OCI-LY7 (cell line): Measurements from ENCODE around the gene GALNTL6. TPM values are rescaled to one million over a fixed set of nuclear protein-coding genes. Genes with fewer than 3 reads are reported as not detected.
"Not testable (repeated sequence)": the region's sequence is repeated elsewhere in the genome, so short reads cannot be mapped to it uniquely, and the experiment has no call there.

Experiments
- BruUV-seq: library from RNA; stranded (reverse); fragments of 400-500 nt; replicated peaks from 2 replicates; lab custom pipeline; 2021; lab: Mats Ljungman, UMichigan
- CTCF ChIA-PET: fragments of 300-600 bp; sonication (Branson Sonifier 250); formaldehyde crosslinking; loops from one replicate; lab custom pipeline; 2022; ENCODE audit warnings: antibody characterized with exemption; ENCODE audit not compliant: unreplicated experiment; lab: Charles Lee
- POLR2A ChIA-PET: fragments of 300-600 bp; sonication (Branson Sonifier 250); formaldehyde crosslinking; loops from one replicate; lab custom pipeline; 2022; ENCODE audit warnings: antibody characterized with exemption; lab: Charles Lee
- DNase-seq: peaks from one replicate; pipeline ENCODE4 v3.0.0-alpha.2; 2015; ENCODE audit warnings: low spot score
- H2AFZ ChIP-seq: fragments of 200-600 bp; sonication (generic), shearing (Covaris generic); 2 replicates; pipeline ENCODE4 v1.6.1; 2014; ENCODE audit warnings: mild to moderate bottlenecking, antibody characterized with exemption, low read length, moderate library complexity
- H3K27ac ChIP-seq: fragments of 200-600 bp; sonication (generic); 2 replicates; pipeline ENCODE4 v1.5.1; 2014; ENCODE audit warnings: mixed run types, low read depth, mild to moderate bottlenecking, moderate library complexity, low read length, inconsistent platforms; ENCODE audit not compliant: poor library complexity, severe bottlenecking
- H3K36me3 ChIP-seq: fragments of 200-600 bp; sonication (generic); 2 replicates; pipeline ENCODE4 v1.6.1; 2014; ENCODE audit warnings: mild to moderate bottlenecking, antibody characterized with exemption, low read length, moderate library complexity, mixed read lengths; ENCODE audit not compliant: insufficient read depth
- H3K4me1 ChIP-seq: fragments of 200-600 bp; sonication (generic); 2 replicates; pipeline ENCODE4 v1.5.1; 2014; ENCODE audit warnings: mild to moderate bottlenecking, low read length; ENCODE audit not compliant: insufficient read depth, poor library complexity, severe bottlenecking
- H3K4me2 ChIP-seq: fragments of 200-600 bp; sonication (generic); 2 replicates; pipeline ENCODE4 v1.6.1; 2014; ENCODE audit warnings: mild to moderate bottlenecking, low read length
- H3K4me3 ChIP-seq: fragments of 200-600 bp; sonication (generic); 2 replicates; pipeline ENCODE4 v1.5.1; 2014; ENCODE audit warnings: mild to moderate bottlenecking, low read depth, low read length; ENCODE audit not compliant: poor library complexity, severe bottlenecking
- H3K79me2 ChIP-seq: fragments of 200-600 bp; sonication (generic); 2 replicates; pipeline ENCODE4 v1.6.1; 2016; ENCODE audit warnings: low read depth, mild to moderate bottlenecking, low read length, moderate library complexity, mixed read lengths; ENCODE audit not compliant: insufficient read depth
- H3K9me2 ChIP-seq: fragments of 200-600 bp; sonication (generic); 2 replicates; pipeline ENCODE4 v1.6.1; 2016; ENCODE audit warnings: mild to moderate bottlenecking, low read length, mixed read lengths; ENCODE audit not compliant: insufficient read depth
- H3K9me3 ChIP-seq: fragments of 200-600 bp; sonication (generic); 2 replicates; pipeline ENCODE4 v1.6.1; 2014; ENCODE audit warnings: mild to moderate bottlenecking, mixed run types, low read length, mixed read lengths
- H4K20me1 ChIP-seq: fragments of 200-600 bp; sonication (generic); 2 replicates; pipeline ENCODE4 v1.6.1; 2014; ENCODE audit warnings: mild to moderate bottlenecking, antibody characterized with exemption, low read length, moderate library complexity, mixed read lengths; ENCODE audit not compliant: insufficient read depth
- EZH2phosphoT487 ChIP-seq: fragments of 200-600 bp; sonication (generic); IDR thresholded peaks from 2 replicates; pipeline ENCODE4 v1.6.1; 2018; ENCODE audit warnings: low read depth, borderline replicate concordance, mild to moderate bottlenecking, mixed run types, antibody characterized with exemption, low read length, moderate library complexity, mixed read lengths
- intact Hi-C: fragments of 100-400 bp; cut with micrococcal nuclease; formaldehyde crosslinking; loops from one replicate; pipeline ENCODE4 v1.10.0; 2022; ENCODE audit not compliant: unreplicated experiment
- total RNA-seq, 2 experiments: library from RNA; depleted of rRNA in 1 of 2; stranded (reverse); fragments of >200 nt in 1 of 2; shearing (Covaris generic) in 1 of 2; gene quantifications; 2 replicates each; pipeline ENCODE4 v1.2.3, GENCODE V29; 2014 to 2022
- TF ChIP-seq, protein P1 (sequence below): fragments of 200-600 bp; sonication (generic); conservative IDR thresholded peaks from 2 replicates; pipeline ENCODE4 v1.5.1; 2014; ENCODE audit warnings: mild to moderate bottlenecking, antibody characterized with exemption, low read length, moderate library complexity, mixed read lengths

GALNTL6 gene
- total RNA-seq, 2 experiments from 2014 or later: not detected

- Histone ChIP-seq H3K36me3 (no peaks in the 10 kb centered on the region), H3K27ac (no peak overlapping the region), H3K4me2 (no peak overlapping the region), H3K9me3 (no peaks in the 10 kb centered on the region), H3K79me2 (no peaks in the 10 kb centered on the region), H3K4me1 (no peaks in the 10 kb centered on the region), H2AFZ (no peak overlapping the region), H3K9me2 (no peaks in the 10 kb centered on the region), H4K20me1 (no peaks in the 10 kb centered on the region), H3K4me3 (no peak overlapping the region)
- BruUV-seq: no TSS peak
- ChIA-PET CTCF (no interaction called here), POLR2A (interaction anchor here (0.6 kb wide), 1 partner anchor 82 kb away, joined by 4 read pairs; no protein-coding TSS in a partner anchor)
- DNase-seq: no peak
- TF ChIP-seq, protein P1, sequence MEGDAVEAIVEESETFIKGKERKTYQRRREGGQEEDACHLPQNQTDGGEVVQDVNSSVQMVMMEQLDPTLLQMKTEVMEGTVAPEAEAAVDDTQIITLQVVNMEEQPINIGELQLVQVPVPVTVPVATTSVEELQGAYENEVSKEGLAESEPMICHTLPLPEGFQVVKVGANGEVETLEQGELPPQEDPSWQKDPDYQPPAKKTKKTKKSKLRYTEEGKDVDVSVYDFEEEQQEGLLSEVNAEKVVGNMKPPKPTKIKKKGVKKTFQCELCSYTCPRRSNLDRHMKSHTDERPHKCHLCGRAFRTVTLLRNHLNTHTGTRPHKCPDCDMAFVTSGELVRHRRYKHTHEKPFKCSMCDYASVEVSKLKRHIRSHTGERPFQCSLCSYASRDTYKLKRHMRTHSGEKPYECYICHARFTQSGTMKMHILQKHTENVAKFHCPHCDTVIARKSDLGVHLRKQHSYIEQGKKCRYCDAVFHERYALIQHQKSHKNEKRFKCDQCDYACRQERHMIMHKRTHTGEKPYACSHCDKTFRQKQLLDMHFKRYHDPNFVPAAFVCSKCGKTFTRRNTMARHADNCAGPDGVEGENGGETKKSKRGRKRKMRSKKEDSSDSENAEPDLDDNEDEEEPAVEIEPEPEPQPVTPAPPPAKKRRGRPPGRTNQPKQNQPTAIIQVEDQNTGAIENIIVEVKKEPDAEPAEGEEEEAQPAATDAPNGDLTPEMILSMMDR: no peak
- no peak for TF ChIP-seq EZH2phosphoT487
- intact Hi-C loops: no loop called here
Observed at GRCh38 chr4:172725581-172725980, 912.4 kb downstream of the GALNTL6 start.

GRCh38 chr4:172726001-172726423, 912.8 kb downstream of the GALNTL6 start:
- Histone ChIP-seq H2AFZ (no peak overlapping the region), H4K20me1 (no peaks in the 10 kb centered on the region), H3K9me3 (no peaks in the 10 kb centered on the region), H3K4me1 (no peaks in the 10 kb centered on the region), H3K9me2 (no peaks in the 10 kb centered on the region), H3K27ac (no peak overlapping the region), H3K4me2 (no peak overlapping the region), H3K36me3 (no peaks in the 10 kb centered on the region), H3K4me3 (no peak overlapping the region), H3K79me2 (no peaks in the 10 kb centered on the region)
- ChIA-PET POLR2A (no interaction called here), CTCF (no interaction called here)
- intact Hi-C loops: no loop called here
- DNase-seq: no peak
- BruUV-seq: no TSS peak
- TF ChIP-seq, protein P1: no peak
- TF ChIP-seq EZH2phosphoT487: no peak

- no peaks in the 10 kb centered on the region for H3K9me2 ChIP-seq
- intact Hi-C loops: no loop called here
- ChIA-PET CTCF (no interaction called here), POLR2A (interaction anchor here (1.1 kb wide), 1 partner anchor 27 kb away, joined by 3 read pairs; no protein-coding TSS in a partner anchor)
- no peaks in the 10 kb centered on the region for H3K4me1 ChIP-seq
- H3K36me3 ChIP-seq: no peaks in the 10 kb centered on the region
- DNase-seq: no peak
- no peaks in the 10 kb centered on the region for H3K9me3 ChIP-seq
- no peak overlapping the region for H2AFZ ChIP-seq
- H3K27ac ChIP-seq: no peak overlapping the region
- no peaks in the 10 kb centered on the region for H3K79me2 ChIP-seq
- H3K4me2 ChIP-seq: no peak overlapping the region
- no peak overlapping the region for H3K4me3 ChIP-seq
- no TSS peak for BruUV-seq
- TF ChIP-seq EZH2phosphoT487: no peak
- TF ChIP-seq, protein P1: no peak
- H4K20me1 ChIP-seq: no peaks in the 10 kb centered on the region
Observed at GRCh38 chr4:172727631-172728030, 914.4 kb downstream of the GALNTL6 start.

DNA sequence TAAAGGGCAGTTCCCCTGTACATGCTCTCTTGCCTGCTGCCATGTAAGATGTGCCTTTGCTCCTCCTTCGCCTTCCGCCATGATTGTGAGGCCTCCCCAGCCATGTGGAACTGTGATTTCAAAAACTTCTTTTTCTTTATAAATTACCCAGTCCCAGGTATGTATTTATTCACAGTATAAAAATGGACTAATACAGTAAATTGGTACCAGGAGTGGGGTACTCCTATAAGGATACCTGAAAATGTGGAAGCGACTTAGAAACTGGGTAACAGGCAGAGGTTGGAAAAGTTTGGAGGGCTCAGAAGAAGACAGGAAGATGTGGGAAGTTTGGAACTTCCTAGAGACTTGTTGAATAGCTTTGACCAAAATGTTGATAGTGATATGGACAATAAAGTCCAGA, 920.4 kb downstream of the GALNTL6 start:
- POLR2A ChIA-PET, H4K20me1 ChIP-seq, DNase-seq, CTCF ChIA-PET, H3K4me3 ChIP-seq, H3K4me2 ChIP-seq, BruUV-seq, intact Hi-C loops, H3K36me3 ChIP-seq, H3K27ac ChIP-seq, H2AFZ ChIP-seq, H3K4me1 ChIP-seq, H3K79me2 ChIP-seq, H3K9me3 ChIP-seq, H3K9me2 ChIP-seq: not testable (repeated sequence)
